Retinal pigment epithelial cell (primary cell): ENCODE data around the gene IGSF9B.

Source experiments
- DNase-seq: peaks from one replicate; pipeline ENCODE4 v3.0.0-alpha.2; 2010; ENCODE audit warnings: low read depth
- H3K4me3 ChIP-seq: 2 replicates; pipeline ENCODE4 v1.5.1; 2011; ENCODE audit warnings: mild to moderate bottlenecking, low read length, control low read depth, moderate library complexity
- TF ChIP-seq, protein P1 (sequence below): conservative IDR thresholded peaks from 2 replicates; pipeline ENCODE4 v1.5.1; 2011; ENCODE audit warnings: low read depth, low read length, control low read depth, inconsistent platforms

The IGSF9B gene

DNA sequence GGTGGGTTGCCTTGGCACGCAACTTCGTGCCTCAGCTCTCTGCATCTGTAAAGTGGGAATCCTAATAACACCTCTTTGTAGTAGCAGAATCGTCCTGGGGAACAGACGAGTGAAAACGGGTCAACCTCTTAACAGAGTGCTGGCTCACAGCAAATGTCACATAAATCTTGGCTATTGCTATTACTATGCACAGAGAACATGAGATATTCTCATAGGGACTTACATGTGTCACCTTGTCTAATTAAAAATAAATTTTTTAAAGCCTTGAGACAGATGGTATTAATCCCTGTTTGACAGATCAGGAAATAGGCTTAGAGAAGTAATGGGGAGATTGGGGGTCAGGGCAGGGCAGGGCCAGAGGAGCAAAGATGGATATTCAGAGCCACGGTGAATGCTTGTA is 44.3 kb upstream of the IGSF9B start:
- no peak overlapping the region for H3K4me3 ChIP-seq
- no peak for DNase-seq
- TF ChIP-seq, protein P1, sequence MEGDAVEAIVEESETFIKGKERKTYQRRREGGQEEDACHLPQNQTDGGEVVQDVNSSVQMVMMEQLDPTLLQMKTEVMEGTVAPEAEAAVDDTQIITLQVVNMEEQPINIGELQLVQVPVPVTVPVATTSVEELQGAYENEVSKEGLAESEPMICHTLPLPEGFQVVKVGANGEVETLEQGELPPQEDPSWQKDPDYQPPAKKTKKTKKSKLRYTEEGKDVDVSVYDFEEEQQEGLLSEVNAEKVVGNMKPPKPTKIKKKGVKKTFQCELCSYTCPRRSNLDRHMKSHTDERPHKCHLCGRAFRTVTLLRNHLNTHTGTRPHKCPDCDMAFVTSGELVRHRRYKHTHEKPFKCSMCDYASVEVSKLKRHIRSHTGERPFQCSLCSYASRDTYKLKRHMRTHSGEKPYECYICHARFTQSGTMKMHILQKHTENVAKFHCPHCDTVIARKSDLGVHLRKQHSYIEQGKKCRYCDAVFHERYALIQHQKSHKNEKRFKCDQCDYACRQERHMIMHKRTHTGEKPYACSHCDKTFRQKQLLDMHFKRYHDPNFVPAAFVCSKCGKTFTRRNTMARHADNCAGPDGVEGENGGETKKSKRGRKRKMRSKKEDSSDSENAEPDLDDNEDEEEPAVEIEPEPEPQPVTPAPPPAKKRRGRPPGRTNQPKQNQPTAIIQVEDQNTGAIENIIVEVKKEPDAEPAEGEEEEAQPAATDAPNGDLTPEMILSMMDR, result no peak

DNA sequence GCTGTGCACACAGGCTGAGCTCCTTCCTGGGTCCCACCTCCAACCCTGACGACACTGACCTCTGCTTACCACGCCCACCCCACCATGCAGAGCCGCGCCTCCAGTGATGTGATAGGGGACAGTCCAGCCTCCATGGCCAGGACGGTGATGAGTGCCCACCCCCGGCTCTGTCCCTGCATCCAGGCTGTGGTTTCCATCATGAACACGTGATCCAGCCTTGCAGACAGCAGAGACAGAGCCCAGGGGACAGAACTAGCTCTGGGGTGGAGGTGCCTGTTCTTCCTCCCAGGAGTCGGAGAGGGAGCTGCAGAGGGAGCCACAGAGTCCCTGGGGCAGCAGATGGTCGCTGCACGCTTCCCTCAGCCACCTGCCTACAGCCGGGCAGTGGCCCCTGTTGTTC is 42.6 kb upstream of the IGSF9B start:
- TF ChIP-seq, protein P1, result no peak
- H3K4me3 ChIP-seq, result no peak overlapping the region
- no peak for DNase-seq

DNA sequence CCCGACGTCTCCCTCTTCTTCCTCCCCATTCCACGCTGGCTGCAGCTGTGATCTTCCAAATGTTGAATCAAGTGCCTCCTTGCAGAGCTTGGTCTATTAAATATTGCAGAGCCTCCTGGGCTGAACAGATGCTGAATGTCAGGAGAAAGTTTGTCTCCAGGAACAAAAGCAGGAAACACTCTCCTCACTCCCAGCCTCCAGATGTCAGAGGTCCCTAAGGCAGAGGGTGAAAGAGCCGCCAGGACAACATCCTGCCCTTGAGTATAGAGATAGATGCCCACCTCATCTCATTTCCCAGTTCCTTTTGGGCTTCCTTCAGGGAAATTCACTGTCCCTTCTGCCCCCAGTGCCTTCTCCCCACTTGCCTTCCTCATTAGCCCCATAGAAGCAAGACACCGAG is 40.8 kb upstream of the IGSF9B start:
- no peak for DNase-seq
- TF ChIP-seq, protein P1, result no peak
- H3K4me3 ChIP-seq, result no peak overlapping the region

DNA sequence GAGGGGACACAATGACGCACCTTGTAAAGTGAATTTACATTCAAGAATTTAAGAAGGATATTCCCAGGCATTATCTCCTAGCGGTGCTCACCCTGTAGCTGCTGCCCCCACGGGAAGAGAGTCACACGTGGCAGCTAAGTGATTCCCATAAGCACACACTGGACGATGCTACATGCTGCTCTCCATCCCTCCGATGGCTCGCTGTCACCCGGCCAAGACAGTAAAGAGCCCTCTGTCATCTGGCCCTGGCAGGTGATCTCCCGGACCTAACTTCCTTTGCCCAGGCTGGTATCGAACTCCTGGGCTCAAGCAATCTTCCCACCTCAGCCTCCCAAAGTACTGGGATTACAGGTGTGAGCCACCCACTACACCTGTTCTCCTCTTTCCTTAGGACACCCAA is 39.9 kb upstream of the IGSF9B start:
- DNase-seq, result no peak
- TF ChIP-seq, protein P1, result no peak
- H3K4me3 ChIP-seq, result no peak overlapping the region

DNA sequence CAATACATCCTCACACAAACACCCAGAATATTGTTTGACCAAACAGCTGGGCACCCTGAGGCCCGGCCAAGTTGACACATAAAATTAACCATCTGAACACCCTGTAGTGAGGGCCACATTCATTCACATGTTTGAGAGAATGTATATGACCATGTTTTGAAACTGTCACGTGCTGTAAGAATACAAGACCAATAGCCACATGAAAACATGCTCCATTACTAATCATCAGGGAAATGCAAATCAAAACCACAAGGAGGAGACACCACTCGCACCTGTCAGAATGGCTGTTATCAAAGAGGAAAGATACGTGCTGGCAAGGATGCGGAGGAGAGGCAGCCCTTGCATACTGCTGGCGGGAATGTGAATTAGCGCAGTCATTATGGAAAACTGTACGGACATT is 38.3 kb upstream of the IGSF9B start:
- TF ChIP-seq, protein P1, result peak; percentile 7
- no peak for DNase-seq
- H3K4me3 ChIP-seq, result no peak overlapping the region

DNA sequence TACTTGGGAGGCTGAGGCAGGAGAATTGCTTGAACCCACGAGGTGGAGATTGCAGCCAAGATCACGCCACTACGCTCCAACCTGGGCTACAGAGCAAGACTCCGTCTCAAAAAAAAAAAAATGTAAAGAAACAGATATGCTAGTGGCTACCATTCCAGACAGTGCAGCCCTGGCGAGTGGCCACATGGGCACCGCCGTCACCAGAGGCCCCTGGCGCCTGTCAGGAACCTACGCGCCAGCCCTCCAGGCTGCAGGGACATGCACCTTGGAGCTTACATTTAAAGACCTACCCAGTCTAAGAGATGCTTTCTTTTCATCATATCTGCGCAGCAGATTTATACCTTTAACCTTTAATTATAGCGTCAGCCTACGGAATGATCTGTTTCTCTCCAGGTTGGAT is 37.2 kb upstream of the IGSF9B start:
- H3K4me3 ChIP-seq, result no peak overlapping the region
- no peak for DNase-seq
- TF ChIP-seq, protein P1, result no peak

DNA sequence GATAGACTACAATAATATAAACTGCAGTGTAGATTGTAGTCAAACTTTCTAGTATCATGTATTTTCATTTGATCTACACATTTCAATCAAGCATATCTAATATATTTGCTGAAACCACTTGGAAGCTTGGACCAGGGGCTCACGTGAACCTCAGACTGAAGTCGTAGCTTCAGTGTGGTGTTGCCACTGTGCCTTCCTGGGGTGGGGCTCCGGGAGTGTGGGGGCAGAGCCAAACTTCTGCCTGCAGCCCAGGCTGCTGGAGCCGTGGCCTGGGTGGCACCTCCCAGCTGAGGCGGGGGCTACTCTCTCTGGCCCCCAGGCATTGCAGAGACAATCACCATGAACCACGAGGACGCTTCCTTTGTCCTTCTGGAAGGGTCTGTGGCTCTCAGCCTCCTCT is 36.3 kb upstream of the IGSF9B start:
- TF ChIP-seq, protein P1, result no peak
- H3K4me3 ChIP-seq, result no peak overlapping the region
- no peak for DNase-seq
